Measurements from ENCODE around the gene CCT4. TPM values are rescaled to one million over a fixed set of nuclear protein-coding genes. Genes with fewer than 3 reads are reported as not detected.
"Not testable (repeated sequence)": the region's sequence is repeated elsewhere in the genome, so short reads cannot be mapped to it uniquely, and the experiment has no call there.

Gene CCT4
- total RNA-seq, 1 donor from 2014 or later = 141 TPM

DNA sequence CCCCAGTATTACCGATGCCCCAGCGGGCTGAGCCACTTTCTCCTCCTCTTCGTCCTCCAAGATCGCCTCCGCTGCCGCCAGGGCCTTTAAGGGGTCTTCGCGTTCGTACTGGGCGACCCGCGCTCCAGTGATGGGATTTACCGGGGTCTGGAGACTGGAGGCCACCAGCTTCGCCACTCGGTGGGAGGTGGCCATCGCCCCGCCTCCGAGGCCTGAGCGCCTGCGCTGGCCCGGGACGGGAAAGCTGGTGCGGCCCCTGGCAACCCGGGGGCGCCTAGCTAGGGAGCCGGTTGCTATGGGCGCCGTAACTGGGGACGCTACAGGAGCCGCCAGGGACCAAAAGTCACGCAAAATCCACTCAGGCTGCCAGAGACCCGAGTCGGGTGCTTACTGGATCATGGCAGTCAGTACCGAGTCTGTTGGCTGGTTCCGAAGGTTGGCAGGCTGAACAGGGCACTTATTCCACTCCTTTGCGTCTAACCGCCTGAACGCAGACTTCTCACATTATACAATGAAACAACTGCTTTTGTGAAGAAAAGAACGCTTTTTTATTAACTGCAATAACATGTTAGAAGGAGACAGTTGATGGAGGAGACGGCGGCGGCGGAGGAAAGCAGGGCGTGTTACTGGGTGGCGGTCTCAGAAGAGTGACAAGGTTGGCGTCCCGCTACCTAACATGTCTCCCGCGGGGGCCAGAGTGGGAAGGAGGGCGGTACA is 34.5 kb downstream of the CCT4 start, which contains the start of gene FAM161A:
Gene FAM161A (minus strand): TSS at position 214 of the 717 bp plus-strand sequence. CDS start 19 bp downstream, at position 195.
- Histone ChIP-seq H3K9ac (ENCODE audit: low read depth in 1 of 3, low read length in 3 of 3) (peak within 1 kb of the TSS; percentile 83 to 88 (median 84)), H3K27ac (ENCODE audit: low read depth, low read length) (peak within 1 kb of the TSS; percentile 82), H3K27me3 (ENCODE audit: control insufficient read depth in 3 of 3, insufficient read depth in 3 of 3, low read length in 3 of 3) (no peaks in the 10 kb centered on the region), H3K9me3 (ENCODE audit: control insufficient read depth in 3 of 3, low read length in 3 of 3) (no peaks in the 10 kb centered on the region), H3K4me1 (ENCODE audit: control insufficient read depth in 3 of 3, insufficient read depth in 3 of 3, low read length in 3 of 3) (peaks cover 9 to 15% (median 12%) of the 10 kb centered on the region in 3 donors), H3K36me3 (ENCODE audit: control insufficient read depth in 3 of 3, insufficient read depth in 3 of 3, low read length in 3 of 3) (no peaks in the 10 kb centered on the region), H3K4me3 (ENCODE audit: low read length in 3 of 3) (peak within 1 kb of the TSS; percentile 92 to 100 (median 97))

DNA sequence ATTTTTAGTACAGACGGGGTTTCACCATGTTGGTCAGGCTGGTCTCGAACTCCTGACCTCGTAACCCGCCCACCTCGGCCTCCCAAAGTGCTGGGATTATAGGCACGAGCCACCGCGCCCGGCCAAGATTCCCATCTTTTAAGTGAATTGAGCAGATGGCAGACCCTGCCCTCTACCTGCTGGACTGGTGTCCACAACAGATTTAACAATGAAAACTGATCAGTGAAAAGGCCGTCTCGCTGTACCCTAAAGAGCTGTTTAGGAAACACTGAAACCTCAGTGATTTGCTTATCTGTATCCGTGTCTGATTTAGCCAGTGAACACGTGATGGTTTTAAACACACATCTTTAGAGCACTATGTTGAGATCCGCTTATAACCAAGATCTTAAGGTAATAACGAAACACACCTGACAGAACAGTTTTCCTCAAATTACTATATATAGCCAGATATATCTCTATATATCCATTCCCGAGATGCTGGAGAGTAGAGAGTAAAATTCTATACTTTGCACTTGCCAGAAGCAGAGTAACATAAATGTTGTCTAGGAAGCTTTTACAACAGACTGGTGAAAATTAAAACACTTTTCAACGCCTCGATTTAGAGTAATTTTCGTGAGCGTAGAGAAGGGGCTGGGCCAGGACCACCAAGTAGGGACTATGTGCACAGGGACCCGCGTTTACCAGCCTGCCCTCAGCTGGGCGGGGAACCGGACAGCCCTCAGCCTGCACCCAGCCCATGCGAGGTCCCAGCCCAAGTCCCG is 35.2 kb downstream of the CCT4 start:
- Histone ChIP-seq H3K9me3 (ENCODE audit: control insufficient read depth in 3 of 3, low read length in 3 of 3) (no peaks in the 10 kb centered on the region), H3K9ac (ENCODE audit: low read depth in 1 of 3, low read length in 3 of 3) (peak overlapping the region; percentile 83 to 88 (median 84)), H3K4me3 (ENCODE audit: low read length in 3 of 3) (peak overlapping the region; percentile 92 to 100 (median 97)), H3K4me1 (ENCODE audit: control insufficient read depth in 3 of 3, insufficient read depth in 3 of 3, low read length in 3 of 3) (peaks cover 9 to 15% (median 12%) of the 10 kb centered on the region in 3 donors), H3K36me3 (ENCODE audit: control insufficient read depth in 3 of 3, insufficient read depth in 3 of 3, low read length in 3 of 3) (no peaks in the 10 kb centered on the region), H3K27me3 (ENCODE audit: control insufficient read depth in 3 of 3, insufficient read depth in 3 of 3, low read length in 3 of 3) (no peaks in the 10 kb centered on the region), H3K27ac (ENCODE audit: low read depth, low read length) (peak overlapping the region; percentile 82)

DNA sequence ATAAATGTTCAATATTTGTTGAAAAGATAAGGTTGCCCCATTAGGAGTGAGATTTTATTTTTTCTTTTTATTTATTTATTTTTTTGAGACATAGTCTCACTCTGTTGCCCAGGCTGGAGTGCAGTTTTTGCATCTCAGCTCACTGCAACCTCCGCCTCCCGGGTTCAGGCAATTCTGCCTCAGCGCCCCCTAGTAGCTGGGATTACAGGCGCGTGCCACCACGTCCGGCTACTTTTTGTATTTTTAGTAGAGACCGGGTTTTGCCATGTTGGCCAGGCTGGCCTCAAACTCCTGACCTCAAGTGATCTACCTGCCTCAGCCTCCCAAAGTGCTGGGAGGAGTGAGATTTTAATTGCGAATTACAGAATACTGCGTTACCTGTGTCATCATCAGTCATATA is 37.2 kb downstream of the CCT4 start:
- not testable (repeated sequence) for H3K9ac ChIP-seq (ENCODE audit: low read depth in 1 of 3, low read length in 3 of 3); H3K27me3 ChIP-seq (ENCODE audit: control insufficient read depth in 3 of 3, insufficient read depth in 3 of 3, low read length in 3 of 3); H3K9me3 ChIP-seq (ENCODE audit: control insufficient read depth in 3 of 3, low read length in 3 of 3); H3K36me3 ChIP-seq (ENCODE audit: control insufficient read depth in 3 of 3, insufficient read depth in 3 of 3, low read length in 3 of 3); H3K4me3 ChIP-seq (ENCODE audit: low read length in 3 of 3); H3K27ac ChIP-seq (ENCODE audit: low read depth, low read length)
- H3K4me1 ChIP-seq (ENCODE audit: control insufficient read depth in 3 of 3, insufficient read depth in 3 of 3, low read length in 3 of 3) = peaks cover 9 to 15% (median 12%) of the 10 kb centered on the region in 3 donors

DNA sequence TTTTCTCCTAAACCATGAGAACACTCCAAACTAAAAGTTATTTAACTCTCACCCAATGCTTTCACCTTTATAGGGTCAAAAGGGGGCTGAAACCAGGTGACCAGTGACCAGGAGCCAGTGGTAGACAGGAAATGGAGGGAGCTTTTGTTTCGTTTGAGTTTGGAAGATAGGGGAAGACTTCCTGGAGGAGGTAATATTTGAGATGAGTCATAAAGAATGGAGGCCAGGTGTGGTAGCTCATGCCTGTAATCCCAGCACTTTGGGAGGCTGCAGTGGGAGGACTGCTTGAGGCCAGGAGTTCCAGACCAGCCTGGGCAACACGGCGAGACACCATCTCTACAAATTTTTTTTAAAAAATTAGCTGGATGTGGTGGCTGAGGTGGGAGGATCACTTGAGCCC is 43.1 kb downstream of the CCT4 start:
- Histone ChIP-seq H3K27me3 (ENCODE audit: control insufficient read depth in 3 of 3, insufficient read depth in 3 of 3, low read length in 3 of 3) (no peaks in the 10 kb centered on the region), H3K4me1 (ENCODE audit: control insufficient read depth in 3 of 3, insufficient read depth in 3 of 3, low read length in 3 of 3) (no peaks in the 10 kb centered on the region), H3K4me3 (ENCODE audit: low read length in 3 of 3) (no peak overlapping the region), H3K9me3 (ENCODE audit: control insufficient read depth in 3 of 3, low read length in 3 of 3) (no peaks in the 10 kb centered on the region), H3K9ac (ENCODE audit: low read depth in 1 of 3, low read length in 3 of 3) (no peak overlapping the region), H3K36me3 (ENCODE audit: control insufficient read depth in 3 of 3, insufficient read depth in 3 of 3, low read length in 3 of 3) (peaks cover 0 to 4% (median 4%) of the 10 kb centered on the region in 3 donors), H3K27ac (ENCODE audit: low read depth, low read length) (no peak overlapping the region)

DNA sequence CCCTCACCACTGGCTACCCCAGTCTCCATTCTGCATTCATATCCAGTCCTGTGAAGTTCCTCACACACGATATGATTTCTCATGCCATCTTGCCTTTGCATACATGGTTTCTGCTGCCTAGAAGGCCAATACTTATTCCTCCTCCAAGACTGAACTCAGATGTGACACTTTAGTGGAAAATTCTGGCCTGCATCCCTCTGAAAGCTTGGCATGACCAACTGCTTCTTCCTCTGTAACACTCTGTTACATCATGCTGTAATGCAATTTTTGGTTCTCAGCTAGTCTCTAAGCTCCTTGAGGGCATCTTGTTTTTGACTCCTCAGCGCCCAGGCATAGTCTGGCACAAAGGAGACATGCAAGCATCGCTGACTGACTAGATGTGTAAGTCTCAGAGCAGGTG is 47.2 kb downstream of the CCT4 start:
- H3K36me3 ChIP-seq (ENCODE audit: control insufficient read depth in 3 of 3, insufficient read depth in 3 of 3, low read length in 3 of 3) = peaks cover 0 to 8% (median 4%) of the 10 kb centered on the region in 3 donors
- no peaks in the 10 kb centered on the region for H3K27me3 ChIP-seq (ENCODE audit: control insufficient read depth in 3 of 3, insufficient read depth in 3 of 3, low read length in 3 of 3)
- H3K4me1 ChIP-seq (ENCODE audit: control insufficient read depth in 3 of 3, insufficient read depth in 3 of 3, low read length in 3 of 3) = no peaks in the 10 kb centered on the region
- no peaks in the 10 kb centered on the region for H3K9me3 ChIP-seq (ENCODE audit: control insufficient read depth in 3 of 3, low read length in 3 of 3)
- no peak overlapping the region for H3K9ac ChIP-seq (ENCODE audit: low read depth in 1 of 3, low read length in 3 of 3)
- H3K27ac ChIP-seq (ENCODE audit: low read depth, low read length) = no peak overlapping the region
- H3K4me3 ChIP-seq (ENCODE audit: low read length in 3 of 3) = no peak overlapping the region

DNA sequence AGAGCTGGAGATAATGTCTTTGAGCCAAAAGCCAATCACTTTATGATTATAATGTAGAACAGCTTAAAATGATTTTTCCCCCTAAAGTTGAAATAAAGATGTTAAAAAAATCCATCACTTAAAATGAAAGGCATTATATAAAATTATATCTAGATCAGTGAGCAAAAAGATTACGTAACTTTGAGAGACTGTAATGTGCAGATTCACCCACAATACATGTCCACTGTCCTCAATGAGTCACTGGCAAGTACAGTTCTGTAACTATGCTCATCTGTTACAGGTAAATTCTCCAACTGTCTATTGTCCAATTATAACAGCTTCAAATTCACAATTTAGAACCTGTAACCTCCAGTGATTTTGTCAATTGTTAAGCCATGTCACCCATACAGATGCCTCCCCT is 53.6 kb downstream of the CCT4 start:
- Histone ChIP-seq H3K36me3 (ENCODE audit: control insufficient read depth in 3 of 3, insufficient read depth in 3 of 3, low read length in 3 of 3) (peaks cover 0 to 3% (median 0%) of the 10 kb centered on the region in 3 donors), H3K9me3 (ENCODE audit: control insufficient read depth in 3 of 3, low read length in 3 of 3) (no peaks in the 10 kb centered on the region)

DNA sequence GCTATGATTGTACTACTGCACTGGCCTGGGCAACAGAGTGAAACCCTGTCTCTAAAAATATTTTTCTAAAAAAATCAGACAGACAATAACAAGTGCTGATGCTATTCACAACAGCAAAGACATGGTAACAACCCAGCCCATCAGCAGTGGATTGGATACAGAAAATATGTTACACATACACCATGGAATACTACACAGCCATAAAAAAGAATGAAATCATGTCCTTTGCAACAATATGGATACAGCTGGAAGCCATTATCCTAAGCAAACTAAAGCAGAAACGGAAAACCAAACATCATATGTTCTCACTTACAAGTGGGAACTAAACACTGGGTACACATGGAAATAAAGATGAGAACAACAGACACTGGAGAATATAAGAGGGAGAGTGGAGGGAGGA is 54.5 kb downstream of the CCT4 start:
- no peak overlapping the region for H3K9ac ChIP-seq (ENCODE audit: low read depth in 1 of 3, low read length in 3 of 3)
- H3K4me1 ChIP-seq (ENCODE audit: control insufficient read depth in 3 of 3, insufficient read depth in 3 of 3, low read length in 3 of 3) = no peaks in the 10 kb centered on the region
- no peak overlapping the region for H3K4me3 ChIP-seq (ENCODE audit: low read length in 3 of 3)
- no peaks in the 10 kb centered on the region for H3K9me3 ChIP-seq (ENCODE audit: control insufficient read depth in 3 of 3, low read length in 3 of 3)
- no peaks in the 10 kb centered on the region for H3K27me3 ChIP-seq (ENCODE audit: control insufficient read depth in 3 of 3, insufficient read depth in 3 of 3, low read length in 3 of 3)
- H3K36me3 ChIP-seq (ENCODE audit: control insufficient read depth in 3 of 3, insufficient read depth in 3 of 3, low read length in 3 of 3) = no peaks in the 10 kb centered on the region
- no peak overlapping the region for H3K27ac ChIP-seq (ENCODE audit: low read depth, low read length)

More for the DNA sequence above, 53.6 kb downstream of the CCT4 start:
- Histone ChIP-seq H3K4me1 (ENCODE audit: control insufficient read depth in 3 of 3, insufficient read depth in 3 of 3, low read length in 3 of 3) (no peaks in the 10 kb centered on the region), H3K4me3 (ENCODE audit: low read length in 3 of 3) (no peak overlapping the region), H3K27me3 (ENCODE audit: control insufficient read depth in 3 of 3, insufficient read depth in 3 of 3, low read length in 3 of 3) (no peaks in the 10 kb centered on the region), H3K27ac (ENCODE audit: low read depth, low read length) (no peak overlapping the region), H3K9ac (ENCODE audit: low read depth in 1 of 3, low read length in 3 of 3) (no peak overlapping the region)

DNA sequence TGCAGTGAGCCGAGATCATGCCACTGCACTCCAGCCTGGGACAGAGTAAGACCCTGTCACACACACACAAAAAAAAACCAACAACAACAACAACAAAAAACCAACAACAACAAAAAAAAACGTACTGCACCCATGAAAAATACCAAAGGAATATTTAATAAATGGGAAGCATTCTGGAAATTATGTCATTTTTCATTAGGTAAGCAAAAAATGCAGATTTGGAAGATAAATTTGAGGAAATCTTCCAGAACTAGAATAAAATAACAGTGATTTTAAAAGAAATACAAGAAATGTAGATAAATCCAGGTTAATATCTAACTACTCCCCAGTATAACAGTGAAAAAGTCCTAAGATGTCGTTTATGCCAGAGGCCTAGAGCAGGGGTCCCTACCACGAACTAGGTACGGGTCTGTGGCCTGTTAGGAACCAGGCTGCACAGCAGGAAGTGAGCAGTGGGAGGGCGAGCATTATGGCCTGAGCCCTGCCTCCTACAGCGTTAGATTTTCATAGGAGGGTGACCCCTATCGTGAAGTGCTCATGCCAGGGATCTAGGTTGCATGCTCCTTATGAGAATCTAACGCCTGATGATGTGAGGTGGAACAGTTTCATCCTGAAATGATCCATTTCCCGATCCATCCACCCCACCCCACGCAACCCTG is 56.1 kb downstream of the CCT4 start:
- Histone ChIP-seq H3K9me3 (ENCODE audit: control insufficient read depth in 3 of 3, low read length in 3 of 3) (no peaks in the 10 kb centered on the region), H3K27ac (ENCODE audit: low read depth, low read length) (no peak overlapping the region), H3K36me3 (ENCODE audit: control insufficient read depth in 3 of 3, insufficient read depth in 3 of 3, low read length in 3 of 3) (no peaks in the 10 kb centered on the region), H3K9ac (ENCODE audit: low read depth in 1 of 3, low read length in 3 of 3) (no peak overlapping the region), H3K27me3 (ENCODE audit: control insufficient read depth in 3 of 3, insufficient read depth in 3 of 3, low read length in 3 of 3) (no peaks in the 10 kb centered on the region), H3K4me1 (ENCODE audit: control insufficient read depth in 3 of 3, insufficient read depth in 3 of 3, low read length in 3 of 3) (no peaks in the 10 kb centered on the region), H3K4me3 (ENCODE audit: low read length in 3 of 3) (no peak overlapping the region)

DNA sequence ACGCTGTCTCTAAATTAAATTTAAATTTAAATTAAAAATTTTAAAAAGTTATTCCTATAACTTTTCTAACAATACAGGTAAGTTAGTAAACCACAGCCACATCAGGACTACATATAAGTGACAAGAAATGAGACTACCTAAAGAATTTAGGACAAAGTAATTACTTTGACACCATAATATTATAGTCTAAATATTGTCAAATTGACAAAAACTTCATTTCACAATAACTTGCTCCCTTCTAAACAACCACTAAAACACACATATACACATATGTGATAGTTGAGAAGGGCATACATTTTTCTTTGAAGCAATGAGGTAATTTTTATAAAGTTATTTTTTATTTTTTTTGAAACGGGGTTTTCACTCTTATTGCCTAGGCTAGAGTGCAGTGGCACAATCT is 66.2 kb downstream of the CCT4 start:
- Histone ChIP-seq H3K9ac (ENCODE audit: low read depth in 1 of 3, low read length in 3 of 3) (no peak overlapping the region), H3K9me3 (ENCODE audit: control insufficient read depth in 3 of 3, low read length in 3 of 3) (no peaks in the 10 kb centered on the region), H3K4me3 (ENCODE audit: low read length in 3 of 3) (no peak overlapping the region), H3K27ac (ENCODE audit: low read depth, low read length) (no peak overlapping the region), H3K4me1 (ENCODE audit: control insufficient read depth in 3 of 3, insufficient read depth in 3 of 3, low read length in 3 of 3) (no peaks in the 10 kb centered on the region), H3K27me3 (ENCODE audit: control insufficient read depth in 3 of 3, insufficient read depth in 3 of 3, low read length in 3 of 3) (no peaks in the 10 kb centered on the region), H3K36me3 (ENCODE audit: control insufficient read depth in 3 of 3, insufficient read depth in 3 of 3, low read length in 3 of 3) (no peaks in the 10 kb centered on the region)
